Tibial artery (tissue), 4 donors: ENCODE data around the gene DMRT1.
A peak's percentile ranks its signal among the peaks of the same experiment; 100 is the strongest.

Experiments
- DNase-seq, 2 donors: peaks; one replicate each; pipeline ENCODE4 v3.0.0-alpha.2; 2019
- H3K27ac ChIP-seq, 2 donors: fragments of 200-600 bp; sonication (generic) in 1 of 2; 1 replicate in 1 of 2; 2 replicates in 1 of 2; pipeline ENCODE4 v1.5.1; 2018 to 2019; ENCODE audit warnings: mild to moderate bottlenecking in 1 of 2
- H3K27me3 ChIP-seq, 2 donors: fragments of 200-600 bp; sonication (generic) in 1 of 2; one replicate each; pipeline versions ENCODE4 v1.5.1 to v1.6.0; 2016 to 2019
- H3K36me3 ChIP-seq, 3 donors: fragments of 200-600 bp; sonication (generic) in 2 of 3; one replicate each; pipeline ENCODE4 v1.5.1; 2016 to 2019; ENCODE audit warnings: mild to moderate bottlenecking in 2 of 3
- H3K4me1 ChIP-seq, 4 donors: fragments of 200-600 bp; sonication (generic) in 2 of 4; 1 replicate in 3 of 4; 2 replicates in 1 of 4; pipeline ENCODE4 v1.5.1; 2016 to 2019
- H3K4me3 ChIP-seq, 2 donors: fragments of 200-600 bp; sonication (generic) in 1 of 2; 1 replicate in 1 of 2; 2 replicates in 1 of 2; pipeline ENCODE4 v1.5.1; 2018 to 2019; ENCODE audit warnings: mild to moderate bottlenecking in 2 of 2
- H3K9me3 ChIP-seq, 3 donors: fragments of 200-600 bp; sonication (generic) in 1 of 3; one replicate each; pipeline ENCODE4 v1.5.1; 2016 to 2019
- intact Hi-C: fragments of 100-400 bp; cut with DNase I; formaldehyde crosslinking; loops from one replicate; pipeline ENCODE4 v1.15.0; 2023; ENCODE audit warnings: low total_unique reads
- TF ChIP-seq, protein P1 (sequence below), 2 experiments: fragments of 200-600 bp in 1 of 2; fragments of 450-650 bp in 1 of 2; IDR thresholded peaks; one replicate each; pipeline ENCODE4 v1.5.1; 2017 to 2019; ENCODE audit warnings: antibody characterized with exemption in 2 of 2, mild to moderate bottlenecking in 1 of 2, moderate library complexity in 1 of 2

DMRT1 gene

DNA sequence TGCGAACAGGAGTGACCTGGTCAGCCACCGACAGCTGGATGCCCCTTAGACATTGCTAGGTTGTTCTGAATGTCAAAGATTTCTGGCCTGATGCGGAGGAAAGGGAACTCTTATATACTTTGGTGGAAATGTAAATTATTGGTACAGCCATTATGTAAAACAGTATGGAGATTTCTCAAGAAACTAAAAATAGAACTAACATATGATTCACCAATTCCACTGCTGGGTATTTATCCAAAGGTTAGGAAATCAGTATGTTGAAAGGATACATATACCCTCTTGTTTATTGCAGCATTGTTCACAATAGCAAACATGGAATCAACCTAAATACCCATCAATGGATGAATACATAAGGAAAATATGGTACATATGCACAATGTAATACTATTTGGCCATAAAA is 166.7 kb downstream of the DMRT1 start:
- H3K4me3 ChIP-seq: no peak overlapping the region
- DNase-seq: no peak
- intact Hi-C loops: loop anchor here (5.0 to 10.0 kb wide), 3 partner anchors 113 to 613 kb away; no protein-coding TSS in a partner anchor
- H3K9me3 ChIP-seq: no peaks in the 10 kb centered on the region
- no peak overlapping the region for H3K27ac ChIP-seq
- H3K27me3 ChIP-seq: peaks cover 0 to 21% of the 10 kb centered on the region in 2 donors
- TF ChIP-seq, protein P1, sequence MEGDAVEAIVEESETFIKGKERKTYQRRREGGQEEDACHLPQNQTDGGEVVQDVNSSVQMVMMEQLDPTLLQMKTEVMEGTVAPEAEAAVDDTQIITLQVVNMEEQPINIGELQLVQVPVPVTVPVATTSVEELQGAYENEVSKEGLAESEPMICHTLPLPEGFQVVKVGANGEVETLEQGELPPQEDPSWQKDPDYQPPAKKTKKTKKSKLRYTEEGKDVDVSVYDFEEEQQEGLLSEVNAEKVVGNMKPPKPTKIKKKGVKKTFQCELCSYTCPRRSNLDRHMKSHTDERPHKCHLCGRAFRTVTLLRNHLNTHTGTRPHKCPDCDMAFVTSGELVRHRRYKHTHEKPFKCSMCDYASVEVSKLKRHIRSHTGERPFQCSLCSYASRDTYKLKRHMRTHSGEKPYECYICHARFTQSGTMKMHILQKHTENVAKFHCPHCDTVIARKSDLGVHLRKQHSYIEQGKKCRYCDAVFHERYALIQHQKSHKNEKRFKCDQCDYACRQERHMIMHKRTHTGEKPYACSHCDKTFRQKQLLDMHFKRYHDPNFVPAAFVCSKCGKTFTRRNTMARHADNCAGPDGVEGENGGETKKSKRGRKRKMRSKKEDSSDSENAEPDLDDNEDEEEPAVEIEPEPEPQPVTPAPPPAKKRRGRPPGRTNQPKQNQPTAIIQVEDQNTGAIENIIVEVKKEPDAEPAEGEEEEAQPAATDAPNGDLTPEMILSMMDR (IDR thresholded peaks at IDR 0.05): no peak
- H3K4me1 ChIP-seq: peaks cover 0 to 5% (median 0%) of the 10 kb centered on the region in 4 donors
- H3K36me3 ChIP-seq: no peaks in the 10 kb centered on the region

DNA sequence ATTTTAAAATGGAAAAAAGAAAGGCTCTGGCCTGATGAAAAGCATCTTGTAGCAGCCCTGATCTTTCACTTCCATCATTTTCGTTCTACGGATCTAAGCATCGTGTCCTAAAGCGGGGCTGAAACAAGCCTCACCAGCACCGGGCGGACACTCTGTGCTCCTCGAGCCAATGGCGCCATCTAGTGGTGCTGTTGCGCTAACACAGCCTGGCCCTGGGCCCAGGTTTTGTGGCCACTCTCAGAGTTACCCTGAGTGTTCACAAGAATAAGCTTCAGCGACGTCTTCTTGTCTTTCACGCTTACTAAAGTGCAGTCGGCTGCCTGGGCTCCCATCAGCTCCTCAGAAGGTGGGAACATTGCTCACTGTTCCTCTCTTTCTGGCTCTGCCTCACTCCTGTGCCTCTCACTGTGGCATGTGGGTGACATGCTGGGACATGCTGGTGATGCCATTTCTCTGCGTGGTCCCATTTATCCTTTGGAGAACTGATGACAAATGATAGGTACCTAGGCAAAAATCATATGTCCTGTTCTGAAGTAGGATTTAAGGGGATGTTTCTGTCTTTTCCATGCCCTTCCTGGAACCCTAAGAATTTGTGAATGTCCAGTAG is 167.7 kb downstream of the DMRT1 start:
- Histone ChIP-seq H3K4me1 (peaks cover 0 to 5% (median 0%) of the 10 kb centered on the region in 4 donors), H3K27ac (no peak overlapping the region), H3K27me3 (peaks cover 0 to 21% of the 10 kb centered on the region in 2 donors), H3K36me3 (no peaks in the 10 kb centered on the region), H3K4me3 (no peak overlapping the region), H3K9me3 (no peaks in the 10 kb centered on the region)
- TF ChIP-seq, protein P1 (IDR thresholded peaks at IDR 0.05): peak; percentile 78 to 87
- DNase-seq: peak; percentile 66 to 84
- intact Hi-C loops: loop anchor here (5.0 to 10.0 kb wide), 3 partner anchors 114 to 614 kb away; no protein-coding TSS in a partner anchor

DNA sequence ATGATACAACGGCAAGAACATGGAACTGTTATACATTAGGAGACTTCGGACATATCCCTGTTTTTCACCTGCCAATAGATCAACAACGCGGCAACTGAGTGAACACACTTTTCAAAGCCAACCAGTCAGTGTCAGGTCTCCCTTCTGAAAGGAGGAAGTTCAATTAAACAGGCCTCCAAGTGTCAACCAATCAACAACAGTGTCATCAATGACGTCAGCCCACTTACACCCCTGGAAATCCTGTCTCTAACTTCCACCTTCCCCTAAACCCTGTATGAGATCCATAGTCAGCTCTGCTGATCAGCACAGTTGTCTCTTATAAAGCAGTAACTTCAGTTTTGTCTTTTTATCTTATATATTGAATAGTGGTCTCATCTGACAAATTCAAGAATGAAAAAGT is 171.5 kb downstream of the DMRT1 start:
- H3K27ac ChIP-seq: no peak overlapping the region
- H3K36me3 ChIP-seq: no peaks in the 10 kb centered on the region
- intact Hi-C loops: no loop called here
- no peak overlapping the region for H3K4me3 ChIP-seq
- peaks cover 0 to 5% (median 0%) of the 10 kb centered on the region in 4 donors for H3K4me1 ChIP-seq
- TF ChIP-seq, protein P1 (IDR thresholded peaks at IDR 0.05): no peak
- no peaks in the 10 kb centered on the region for H3K9me3 ChIP-seq
- no peak for DNase-seq
- H3K27me3 ChIP-seq: peaks cover 0 to 20% of the 10 kb centered on the region in 2 donors

DNA sequence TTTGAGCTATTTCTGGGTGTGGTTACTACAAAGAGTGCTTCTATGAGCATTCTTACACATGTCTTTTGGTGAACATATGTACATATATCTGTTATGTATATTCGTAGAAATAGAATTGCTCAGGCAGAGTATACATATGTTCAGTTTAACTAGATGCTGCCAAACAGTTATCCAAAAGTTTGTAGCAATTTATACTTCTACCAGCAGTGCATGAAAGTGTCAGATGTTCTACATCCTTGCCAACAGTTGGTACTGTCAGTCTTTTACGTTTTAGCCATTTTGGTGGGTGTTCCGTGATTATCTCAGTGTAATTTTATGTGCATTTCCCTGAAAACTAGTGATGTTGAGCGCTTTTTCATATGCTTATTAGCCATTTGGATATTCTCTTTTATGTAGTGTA is 172.7 kb downstream of the DMRT1 start:
- TF ChIP-seq, protein P1 (IDR thresholded peaks at IDR 0.05): no peak
- peaks cover 0 to 1% (median 0%) of the 10 kb centered on the region in 4 donors for H3K4me1 ChIP-seq
- peaks cover 0 to 23% of the 10 kb centered on the region in 2 donors for H3K27me3 ChIP-seq
- H3K9me3 ChIP-seq: no peaks in the 10 kb centered on the region
- DNase-seq: no peak
- no peaks in the 10 kb centered on the region for H3K36me3 ChIP-seq
- no peak overlapping the region for H3K4me3 ChIP-seq
- intact Hi-C loops: no loop called here
- no peak overlapping the region for H3K27ac ChIP-seq

DNA sequence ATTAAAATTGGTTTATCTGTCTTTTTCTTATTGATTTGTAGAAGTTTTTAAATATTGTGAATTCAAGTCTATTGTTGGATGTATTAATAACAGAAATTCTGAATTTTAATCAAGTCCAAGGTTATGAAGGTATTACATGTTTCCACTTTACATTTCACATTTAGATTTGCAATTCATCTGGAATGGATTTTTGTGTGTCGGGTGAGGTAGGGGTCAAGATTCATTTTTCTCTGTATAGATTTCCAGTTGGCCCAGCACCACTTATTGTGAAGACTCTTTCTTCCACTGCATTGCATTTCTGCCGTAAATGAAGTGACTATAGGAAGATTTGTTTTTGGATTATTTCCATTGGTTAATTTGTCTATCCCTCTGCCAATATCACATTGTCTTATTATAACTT is 173.1 kb downstream of the DMRT1 start:
- Histone ChIP-seq H3K9me3 (no peaks in the 10 kb centered on the region), H3K27me3 (peaks cover 0 to 19% of the 10 kb centered on the region in 2 donors), H3K36me3 (no peaks in the 10 kb centered on the region), H3K27ac (no peak overlapping the region), H3K4me3 (no peak overlapping the region), H3K4me1 (no peaks in the 10 kb centered on the region)
- intact Hi-C loops: no loop called here
- TF ChIP-seq, protein P1 (IDR thresholded peaks at IDR 0.05): no peak
- no peak for DNase-seq
